GM21528 (cell line): ENCODE data around the gene PTPN5.

Experiments
- ATAC-seq: cut with Tn5 transposase; IDR thresholded peaks from one replicate; pipeline ENCODE4 v1.9.1; 2021; ENCODE audit warnings: mild to moderate bottlenecking, moderate library complexity; ENCODE audit not compliant: unreplicated experiment, low FRiP score

Gene PTPN5

GRCh38 chr11:18715476-18715875 lies 76.1 kb downstream of the PTPN5 start:
- ATAC-seq, result no peak

DNA sequence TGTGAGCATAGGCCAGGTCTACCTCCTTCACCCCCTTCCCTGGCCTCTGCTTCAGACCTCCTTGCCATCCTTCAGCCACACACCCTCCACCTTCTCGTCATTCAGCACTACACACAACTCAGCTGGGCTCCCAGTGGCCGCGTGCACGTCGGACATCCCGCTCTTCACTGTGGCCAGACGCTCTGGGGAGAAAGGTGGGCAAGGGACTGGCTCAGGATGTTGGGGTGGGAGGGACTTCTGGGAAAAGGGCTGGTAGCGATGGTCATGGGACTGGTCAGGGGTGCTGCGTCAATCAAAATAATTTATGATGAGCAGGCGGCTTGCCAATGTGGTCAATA lies 77.2 kb downstream of the PTPN5 start:
- no peak for ATAC-seq

DNA sequence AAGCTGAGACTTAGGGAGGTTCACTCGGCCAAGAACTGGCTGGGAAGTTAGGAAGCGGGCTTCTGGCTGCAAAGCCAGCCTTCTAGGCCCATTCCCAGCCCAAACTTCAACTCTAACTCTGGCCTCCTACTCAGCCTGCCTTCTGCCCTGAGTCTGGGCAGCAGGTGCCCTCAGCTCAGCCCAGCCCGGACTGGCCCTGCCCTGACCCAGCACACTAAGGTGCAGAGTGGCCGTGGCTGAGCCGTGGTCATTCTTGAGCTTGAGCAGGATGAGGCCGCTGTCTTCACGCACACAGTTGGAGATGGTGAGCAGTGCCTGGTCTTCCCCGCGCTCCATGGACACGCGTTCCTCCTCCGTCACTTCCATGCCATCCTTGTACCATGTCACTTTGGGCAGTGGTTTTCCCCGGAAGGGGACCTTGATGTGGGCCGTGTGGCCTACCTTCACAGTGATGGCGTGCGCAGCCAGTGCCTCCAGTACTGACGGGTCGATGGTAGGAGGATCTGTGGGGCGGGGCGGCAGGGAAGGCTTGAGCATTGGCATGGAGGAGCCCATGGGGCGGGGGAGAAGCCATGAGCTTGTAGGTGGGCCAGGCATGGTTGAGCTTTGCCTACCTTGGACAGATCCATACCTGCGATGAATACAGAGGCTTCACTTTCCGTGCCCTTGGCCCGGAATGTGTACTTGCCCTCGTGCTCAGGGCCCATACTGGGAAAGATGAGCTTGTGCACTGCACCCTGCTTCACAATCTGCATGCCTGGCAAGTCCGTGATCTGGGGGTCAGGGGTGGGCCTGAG lies 77.8 kb downstream of the PTPN5 start:
- no peak for ATAC-seq

DNA sequence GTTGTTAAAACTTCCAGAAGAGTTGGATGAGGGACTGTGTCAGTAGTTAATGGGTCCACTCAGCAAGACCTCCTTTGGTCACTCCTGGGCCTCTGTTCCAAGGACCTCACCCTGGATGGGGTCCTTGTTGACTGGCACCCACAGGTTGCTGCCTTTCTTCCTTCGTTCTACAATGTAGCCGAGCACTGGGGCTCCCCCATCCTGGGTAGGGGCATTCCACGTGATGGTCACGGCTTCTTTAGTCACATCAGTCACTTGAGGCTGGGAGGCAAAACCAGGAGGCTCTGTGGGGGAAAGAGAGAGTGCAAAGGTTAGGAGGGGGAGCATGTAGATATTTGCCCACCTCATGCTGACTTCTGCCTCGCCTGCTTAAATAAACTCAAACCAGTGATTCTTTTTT lies 81.1 kb downstream of the PTPN5 start:
- ATAC-seq, result no peak

DNA sequence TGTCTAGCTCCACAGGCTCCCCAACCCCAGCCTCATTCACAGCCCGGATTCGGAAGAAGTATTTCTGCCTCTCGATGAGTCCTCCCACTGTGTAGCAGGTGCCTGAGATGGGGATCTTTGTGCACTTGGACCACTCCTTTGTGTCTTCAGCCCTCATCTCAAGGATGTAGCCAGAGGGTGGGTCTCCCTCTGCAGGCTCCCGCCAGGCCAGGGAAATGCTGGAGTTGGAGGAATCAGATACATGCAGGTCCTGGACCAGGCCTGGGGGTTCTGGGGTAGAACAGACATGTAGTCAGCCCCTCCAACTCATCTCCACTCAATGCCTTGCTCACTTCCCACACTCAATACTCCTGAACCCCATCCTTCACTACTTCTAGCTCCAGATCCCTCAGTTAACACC lies 82.2 kb downstream of the PTPN5 start:
- ATAC-seq, result no peak

DNA sequence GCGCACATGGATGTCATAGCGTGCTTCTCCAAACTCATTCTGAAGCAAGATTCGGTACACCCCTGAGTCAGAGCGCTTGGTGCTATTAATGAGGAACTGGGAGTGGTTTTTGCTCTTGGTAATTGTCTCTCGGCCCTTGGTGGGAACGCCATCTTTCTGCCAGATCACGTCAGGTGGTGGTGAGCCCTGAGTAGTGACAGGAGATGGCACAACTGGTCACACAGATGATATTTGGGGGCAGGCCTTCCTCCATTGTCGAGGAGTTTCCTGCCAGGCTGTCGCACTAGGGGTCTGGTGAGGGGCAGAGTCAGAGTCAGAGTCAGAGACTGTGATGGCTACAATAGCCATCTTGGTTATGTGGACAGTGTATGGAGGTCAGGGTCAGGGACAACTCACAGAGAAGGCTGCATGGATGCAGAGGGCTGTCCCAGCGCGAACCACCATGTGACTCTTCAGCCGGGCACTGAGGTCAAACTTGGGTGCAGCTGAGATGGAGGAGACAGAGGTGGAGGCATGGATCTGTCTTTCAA lies 83.7 kb downstream of the PTPN5 start:
- ATAC-seq, result no peak

- ATAC-seq, result no peak
Observed at GRCh38 chr11:18706330-18707243, 85.0 kb downstream of the PTPN5 start.

- ATAC-seq, result no peak
Observed at GRCh38 chr11:18705651-18706281, 85.8 kb downstream of the PTPN5 start.

GRCh38 chr11:18704698-18705097 lies 86.9 kb downstream of the PTPN5 start:
- no peak for ATAC-seq

DNA sequence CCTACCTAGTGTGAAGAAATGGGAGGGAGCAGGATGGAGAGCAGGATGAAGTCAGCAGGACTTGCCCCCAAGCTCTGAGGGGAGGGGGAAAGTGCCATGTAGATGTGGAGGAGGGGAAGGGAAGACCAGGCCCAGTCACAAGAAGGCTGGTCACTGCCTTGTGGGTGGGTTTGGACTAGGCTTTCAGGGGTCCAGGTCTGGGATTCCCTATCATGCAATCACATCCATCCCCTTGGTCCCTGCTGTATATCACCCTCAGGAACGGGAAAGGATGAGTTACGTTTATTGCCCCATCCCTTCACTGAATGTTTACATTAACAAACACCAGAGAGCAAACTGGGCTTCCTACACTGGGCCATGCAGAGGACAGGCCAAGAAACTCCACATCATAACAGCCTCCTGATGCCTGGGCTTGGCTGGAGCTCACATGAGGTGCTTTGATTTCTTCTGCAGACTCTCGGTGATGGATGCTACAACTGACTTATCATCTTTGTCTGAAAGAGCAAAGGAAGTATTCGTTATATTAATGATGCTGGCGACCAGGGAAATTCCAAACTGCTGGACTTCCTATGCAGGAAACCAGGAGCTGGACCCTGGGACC lies 87.5 kb downstream of the PTPN5 start:
- ATAC-seq, result no peak

DNA sequence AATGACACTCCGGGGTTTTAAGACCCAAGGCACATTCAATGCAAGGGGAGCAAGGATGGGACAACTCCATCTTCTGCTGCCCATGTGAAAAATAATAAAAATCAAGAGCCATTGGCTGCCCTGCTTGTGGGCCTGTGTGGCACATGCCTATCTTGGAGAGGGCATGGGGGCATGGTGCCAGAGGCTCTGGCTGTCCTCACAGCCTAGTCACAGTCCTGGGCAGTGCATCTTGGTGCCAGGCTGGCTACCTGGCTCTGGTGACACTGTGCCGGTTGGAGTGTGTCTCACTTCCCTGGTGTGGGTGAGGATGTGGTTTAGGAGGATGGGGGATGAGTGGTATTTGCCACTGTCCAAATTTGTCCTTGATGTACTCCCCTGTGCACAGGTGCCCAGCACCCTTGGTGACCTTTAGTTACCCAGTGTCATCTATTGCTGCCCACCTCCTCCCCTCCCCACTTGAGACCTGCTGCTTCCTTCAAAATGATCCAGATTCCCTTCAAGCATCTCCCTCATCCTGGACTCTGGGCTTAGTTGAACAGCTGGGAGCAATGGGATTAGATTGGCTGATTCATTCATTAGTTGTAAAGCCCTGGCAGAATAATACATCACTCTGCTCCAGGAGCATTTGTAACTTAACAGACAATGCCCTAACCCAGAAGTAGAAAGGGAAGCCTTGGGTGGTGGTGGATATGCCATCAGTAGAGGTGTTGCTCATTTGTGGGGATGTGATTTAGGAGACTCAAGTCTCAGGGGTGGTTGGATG lies 88.4 kb downstream of the PTPN5 start:
- ATAC-seq, result no peak

- no peak for ATAC-seq
Observed at GRCh38 chr11:18701614-18702216, 89.9 kb downstream of the PTPN5 start.

- ATAC-seq, result no peak
Observed at GRCh38 chr11:18700872-18701271, 90.7 kb downstream of the PTPN5 start.

- no peak for ATAC-seq
Observed at GRCh38 chr11:18700375-18700774, 91.2 kb downstream of the PTPN5 start.

- no peak for ATAC-seq
Observed at GRCh38 chr11:18699848-18700261, 91.7 kb downstream of the PTPN5 start.

- no peak for ATAC-seq
Observed at GRCh38 chr11:18699269-18699596, 92.4 kb downstream of the PTPN5 start.

- peak; percentile 92 for ATAC-seq
Observed at GRCh38 chr11:18698341-18699268, 93.0 kb downstream of the PTPN5 start, which contains the start of gene TMEM86A. Gene TMEM86A (plus strand): TSS chr11:18698779. CDS start chr11:18698887, 108 bp downstream.

DNA sequence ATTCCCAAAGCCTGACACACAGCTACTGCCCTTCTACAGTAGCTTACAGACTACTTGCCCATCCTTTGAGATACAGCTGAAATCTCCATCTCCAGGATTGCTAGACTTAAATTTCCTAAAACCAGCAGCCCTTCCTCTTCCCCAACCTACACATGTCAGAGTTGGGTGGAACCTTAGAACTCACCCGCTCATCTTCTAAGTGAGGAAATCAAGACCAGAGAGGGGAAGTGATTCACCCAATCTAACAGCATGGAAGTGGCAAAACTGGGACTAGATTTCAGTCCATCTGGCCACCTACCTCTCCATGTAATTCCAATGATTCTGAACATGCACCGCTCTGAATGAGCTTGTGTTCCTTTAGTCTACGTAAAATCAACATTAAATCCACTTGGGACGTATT lies 94.0 kb downstream of the PTPN5 start:
- ATAC-seq, result no peak
